ENCODE data around the gene PEX13.

GRCh38 chr2:61009355-61009754 lies 8.2 kb upstream of the PEX13 start:
- TF ChIP-seq SMC3 (IDR thresholded peaks at IDR 0.05; ENCODE audit: borderline replicate concordance, low read length) (no peak), BHLHE40 (IDR thresholded peaks at IDR 0.05; ENCODE audit: borderline replicate concordance in 1 of 2, low read depth in 2 of 2, low read length in 1 of 2) (no peak)

All from GM12878 (cell line).